ENCODE results near the gene MCHR1. TPM values are rescaled to one million over a fixed set of nuclear protein-coding genes. Genes with fewer than 3 reads are reported as not detected.

MCHR1 gene
- polyA plus RNA-seq, 3 donors: 0.05 to 0.09 TPM; not detected in 1

- DNase-seq: no peak
- no peak overlapping the region for H3K4me3 Mint-ChIP-seq
- peaks cover 0 to 8% of the 10 kb centered on the region in 2 donors for H3K4me1 ChIP-seq (ENCODE audit: control insufficient read depth in 1 of 2, insufficient read depth in 2 of 2, low read length in 2 of 2)
- peaks cover 8% of the 10 kb centered on the region for H3K4me1 Mint-ChIP-seq
- H3K27me3 Mint-ChIP-seq (ENCODE audit: low read depth in 3 of 3): peaks cover 1 to 5% (median 2%) of the 10 kb centered on the region in 3 donors
- intact Hi-C loops (cut with micrococcal nuclease): no loop called here
- no peak overlapping the region for H3K27ac ChIP-seq (ENCODE audit: low read depth in 1 of 2, low read length in 2 of 2)
- H3K27ac Mint-ChIP-seq: no peak overlapping the region
- WGBS (ENCODE audit: insufficient coverage): 90% methylated on average over 7 of the region's 11 CpGs
- no peak overlapping the region for H3K9ac ChIP-seq (ENCODE audit: insufficient read depth, low read length, poor library complexity, severe bottlenecking)
- H2AFZ ChIP-seq (ENCODE audit: insufficient read depth, low read depth, low read length, poor library complexity, severe bottlenecking): peak overlapping the region; percentile 11
- no peak overlapping the region for H3K4me2 ChIP-seq (replicated peaks; ENCODE audit: extremely low read depth, low read length, poor library complexity, severe bottlenecking)
- H3K27me3 ChIP-seq (ENCODE audit: control insufficient read depth in 2 of 2, insufficient read depth in 2 of 2, low read length in 2 of 2): no peaks in the 10 kb centered on the region
- H4K20me1 ChIP-seq (ENCODE audit: insufficient read depth, low read length): no peaks in the 10 kb centered on the region
- no peak for TF ChIP-seq CTCF (IDR thresholded peaks at IDR 0.05)
- H3K4me3 ChIP-seq (replicated peaks in 1 of 3; ENCODE audit: low read depth in 2 of 3, low read length in 3 of 3): no peak overlapping the region
- H3K79me2 ChIP-seq (ENCODE audit: insufficient read depth, low read length): no peaks in the 10 kb centered on the region
- no peaks in the 10 kb centered on the region for H3K36me3 ChIP-seq (replicated peaks in 1 of 2; ENCODE audit: control insufficient read depth in 1 of 2, insufficient read depth in 2 of 2, low read length in 2 of 2)
- no peaks in the 10 kb centered on the region for H3K36me3 Mint-ChIP-seq
- H3K9me3 Mint-ChIP-seq: peaks cover 0 to 2% (median 0%) of the 10 kb centered on the region in 7 donors
- no peaks in the 10 kb centered on the region for H3K9me3 ChIP-seq (replicated peaks in 1 of 2; ENCODE audit: control insufficient read depth in 1 of 2, insufficient read depth in 1 of 2, low read length in 2 of 2)
These were observed 41.4 kb downstream of the MCHR1 start for GRCh38 chr22:40720538-40721256.

- no peak overlapping the region for H3K27ac ChIP-seq (ENCODE audit: low read depth in 1 of 2, low read length in 2 of 2)
These were observed 42.0 kb downstream of the MCHR1 start for GRCh38 chr22:40721266-40721665.

More at GRCh38 chr22:40721266-40721665, 42.0 kb downstream of the MCHR1 start:
- intact Hi-C loops (cut with micrococcal nuclease): no loop called here
- no peaks in the 10 kb centered on the region for H3K36me3 Mint-ChIP-seq
- H3K4me2 ChIP-seq (replicated peaks; ENCODE audit: extremely low read depth, low read length, poor library complexity, severe bottlenecking): no peak overlapping the region
- peak in 1 of 3 donors; percentile 5 for DNase-seq
- peaks cover 8% of the 10 kb centered on the region for H3K4me1 Mint-ChIP-seq
- peak overlapping the region in 1 of 2 donors; percentile 9 for H3K4me3 Mint-ChIP-seq
- peaks cover 0 to 2% (median 0%) of the 10 kb centered on the region in 7 donors for H3K9me3 Mint-ChIP-seq
- no peak for TF ChIP-seq CTCF (IDR thresholded peaks at IDR 0.05)
- peaks cover 0 to 8% of the 10 kb centered on the region in 2 donors for H3K4me1 ChIP-seq (ENCODE audit: control insufficient read depth in 1 of 2, insufficient read depth in 2 of 2, low read length in 2 of 2)
- no peaks in the 10 kb centered on the region for H3K36me3 ChIP-seq (replicated peaks in 1 of 2; ENCODE audit: control insufficient read depth in 1 of 2, insufficient read depth in 2 of 2, low read length in 2 of 2)
- H4K20me1 ChIP-seq (ENCODE audit: insufficient read depth, low read length): no peaks in the 10 kb centered on the region
- H3K27ac Mint-ChIP-seq: no peak overlapping the region
- no peaks in the 10 kb centered on the region for H3K27me3 ChIP-seq (ENCODE audit: control insufficient read depth in 2 of 2, insufficient read depth in 2 of 2, low read length in 2 of 2)
- H3K4me3 ChIP-seq (replicated peaks in 1 of 3; ENCODE audit: low read depth in 2 of 3, low read length in 3 of 3): no peak overlapping the region
- no peaks in the 10 kb centered on the region for H3K9me3 ChIP-seq (replicated peaks in 1 of 2; ENCODE audit: control insufficient read depth in 1 of 2, insufficient read depth in 1 of 2, low read length in 2 of 2)
- peaks cover 1 to 5% (median 2%) of the 10 kb centered on the region in 3 donors for H3K27me3 Mint-ChIP-seq (ENCODE audit: low read depth in 3 of 3)
- H3K79me2 ChIP-seq (ENCODE audit: insufficient read depth, low read length): no peaks in the 10 kb centered on the region
- H2AFZ ChIP-seq (ENCODE audit: insufficient read depth, low read depth, low read length, poor library complexity, severe bottlenecking): peak overlapping the region; percentile 11
- 0% methylated on average over 5 of the region's 6 CpGs for WGBS (ENCODE audit: insufficient coverage)
- no peak overlapping the region for H3K9ac ChIP-seq (ENCODE audit: insufficient read depth, low read length, poor library complexity, severe bottlenecking)

Data from CD14-positive monocyte (primary cell).